Measurements from ENCODE around the gene SLC9A1. TPM values are rescaled to one million over a fixed set of nuclear protein-coding genes. Genes with fewer than 3 reads are reported as not detected.

SLC9A1 gene
- total RNA-seq, 1 experiment from 2014 or later: 25.2 TPM

- CTCF ChIA-PET: interaction anchor here (0.5 to 0.8 kb wide), 2 partner anchors 28 to 239 kb away, joined by 3 to 4 read pairs; no protein-coding TSS in a partner anchor
- TF ChIP-seq EZH2 (IDR thresholded peaks at IDR 0.05; ENCODE audit: low read length, unreplicated experiment): no peak
- TF ChIP-seq EZH2phosphoT487 (IDR thresholded peaks at IDR 0.05; ENCODE audit: borderline replicate concordance, low read length): no peak
- no peak for TF ChIP-seq CTCF (conservative IDR thresholded peaks at IDR 0.05; ENCODE audit: low read depth, low read length)
Measured at GRCh38 chr1:27057389-27057788, 97.5 kb downstream of the SLC9A1 start.

GRCh38 chr1:27053977-27054753 lies 100.8 kb downstream of the SLC9A1 start:
- no peak overlapping the region for H3K9ac ChIP-seq (ENCODE audit: low read length)
- no peaks in the 10 kb centered on the region for H4K20me1 ChIP-seq (ENCODE audit: low read length)
- BruUV-seq (replicated peaks): no TSS peak
- H3K9me3 ChIP-seq (ENCODE audit: low read length): no peaks in the 10 kb centered on the region
- ATAC-seq: no peak
- no peak for DNase-seq
- no peak overlapping the region for H3K27ac ChIP-seq (ENCODE audit: low read length)
- H3F3A ChIP-seq (ENCODE audit: low read length, unreplicated experiment): no peaks in the 10 kb centered on the region
- no peaks in the 10 kb centered on the region for H3K9me2 ChIP-seq (replicated peaks; ENCODE audit: low read length)
- H3K4me1 ChIP-seq (ENCODE audit: insufficient read depth, low read length): no peaks in the 10 kb centered on the region
- POLR2A ChIA-PET (ENCODE audit: unreplicated experiment): no interaction called here
- H3K79me2 ChIP-seq (ENCODE audit: low read length): no peaks in the 10 kb centered on the region
- no peaks in the 10 kb centered on the region for H3K27me3 ChIP-seq (ENCODE audit: low read length)
- H3K4me2 ChIP-seq (ENCODE audit: low read length): no peak overlapping the region
- CTCF ChIA-PET: no interaction called here
- intact Hi-C loops (cut with micrococcal nuclease): no loop called here
- H2AFZ ChIP-seq (ENCODE audit: low read length): no peak overlapping the region
- H3K36me3 ChIP-seq (ENCODE audit: low read depth, low read length): no peaks in the 10 kb centered on the region
- H3K4me3 ChIP-seq (ENCODE audit: low read length): no peak overlapping the region
- TF ChIP-seq EZH2phosphoT487 (IDR thresholded peaks at IDR 0.05; ENCODE audit: borderline replicate concordance, low read length) (no peak), CTCF (conservative IDR thresholded peaks at IDR 0.05; ENCODE audit: low read depth, low read length) (no peak), EZH2 (IDR thresholded peaks at IDR 0.05; ENCODE audit: low read length, unreplicated experiment) (no peak)

More at GRCh38 chr1:27057389-27057788, 97.5 kb downstream of the SLC9A1 start:
- no peaks in the 10 kb centered on the region for H3K4me1 ChIP-seq (ENCODE audit: insufficient read depth, low read length)
- H4K20me1 ChIP-seq (ENCODE audit: low read length): no peaks in the 10 kb centered on the region
- H3K4me2 ChIP-seq (ENCODE audit: low read length): no peak overlapping the region
- H2AFZ ChIP-seq (ENCODE audit: low read length): no peak overlapping the region
- H3K27me3 ChIP-seq (ENCODE audit: low read length): no peaks in the 10 kb centered on the region
- intact Hi-C loops (cut with micrococcal nuclease): no loop called here
- no peak overlapping the region for H3K27ac ChIP-seq (ENCODE audit: low read length)
- POLR2A ChIA-PET (ENCODE audit: unreplicated experiment): no interaction called here
- H3K9ac ChIP-seq (ENCODE audit: low read length): no peak overlapping the region
- no peak overlapping the region for H3K4me3 ChIP-seq (ENCODE audit: low read length)
- H3K36me3 ChIP-seq (ENCODE audit: low read depth, low read length): no peaks in the 10 kb centered on the region
- ATAC-seq (no peak), DNase-seq (no peak)
- H3F3A ChIP-seq (ENCODE audit: low read length, unreplicated experiment): no peaks in the 10 kb centered on the region
- H3K9me3 ChIP-seq (ENCODE audit: low read length): no peaks in the 10 kb centered on the region
- H3K9me2 ChIP-seq (replicated peaks; ENCODE audit: low read length): no peaks in the 10 kb centered on the region
- H3K79me2 ChIP-seq (ENCODE audit: low read length): no peaks in the 10 kb centered on the region
- BruUV-seq (replicated peaks): no TSS peak

- H3K9ac ChIP-seq (ENCODE audit: low read length): no peak overlapping the region
- ATAC-seq (no peak), DNase-seq (no peak)
- CTCF ChIA-PET: no interaction called here
- POLR2A ChIA-PET (ENCODE audit: unreplicated experiment): interaction anchor here (0.6 kb wide), 1 partner anchor 551 kb away, joined by 3 read pairs; the partner anchor contains the start of gene AHDC1
- no peaks in the 10 kb centered on the region for H3K9me3 ChIP-seq (ENCODE audit: low read length)
- no peak overlapping the region for H3K4me2 ChIP-seq (ENCODE audit: low read length)
- no peak for TF ChIP-seq CTCF (conservative IDR thresholded peaks at IDR 0.05; ENCODE audit: low read depth, low read length)
- TF ChIP-seq EZH2 (IDR thresholded peaks at IDR 0.05; ENCODE audit: low read length, unreplicated experiment): no peak
- TF ChIP-seq EZH2phosphoT487 (IDR thresholded peaks at IDR 0.05; ENCODE audit: borderline replicate concordance, low read length): no peak
- H3K27me3 ChIP-seq (ENCODE audit: low read length): no peaks in the 10 kb centered on the region
- no peaks in the 10 kb centered on the region for H3K4me1 ChIP-seq (ENCODE audit: insufficient read depth, low read length)
- H3F3A ChIP-seq (ENCODE audit: low read length, unreplicated experiment): no peaks in the 10 kb centered on the region
- no peaks in the 10 kb centered on the region for H4K20me1 ChIP-seq (ENCODE audit: low read length)
- intact Hi-C loops (cut with micrococcal nuclease): no loop called here
- no peaks in the 10 kb centered on the region for H3K36me3 ChIP-seq (ENCODE audit: low read depth, low read length)
- no peaks in the 10 kb centered on the region for H3K79me2 ChIP-seq (ENCODE audit: low read length)
- H3K4me3 ChIP-seq (ENCODE audit: low read length): no peak overlapping the region
- no peak overlapping the region for H3K27ac ChIP-seq (ENCODE audit: low read length)
- BruUV-seq (replicated peaks): no TSS peak
- no peak overlapping the region for H2AFZ ChIP-seq (ENCODE audit: low read length)
- no peaks in the 10 kb centered on the region for H3K9me2 ChIP-seq (replicated peaks; ENCODE audit: low read length)
Measured at GRCh38 chr1:27052527-27052926, 102.4 kb downstream of the SLC9A1 start.

All from PC-3 (cell line).